WTC11 (cell line): ENCODE data around the gene CD164. TPM values are rescaled to one million over a fixed set of nuclear protein-coding genes. Genes with fewer than 3 reads are reported as not detected.

Experiments used
- ATAC-seq: fragments of 200-7000 bp; cut with Tn5 transposase; 2 replicates; pipeline ENCODE4 v1.10.0; 2021; ENCODE audit warnings: mild to moderate bottlenecking, moderate library complexity
- CTCF ChIA-PET: fragments of 300-600 bp; sonication (Branson Sonifier 250); formaldehyde crosslinking; loops from one replicate; lab custom pipeline; 2021; ENCODE audit warnings: antibody characterized with exemption; lab: Charles Lee
- POLR2A ChIA-PET: fragments of 350-600 bp; sonication (Branson Sonifier 250); formaldehyde crosslinking; loops from one replicate; lab custom pipeline; 2021; ENCODE audit warnings: antibody characterized with exemption; lab: Charles Lee
- DNase-seq: peaks from one replicate; pipeline ENCODE4 v3.0.0; 2021; ENCODE audit warnings: low spot score
- H3K27ac Mint-ChIP-seq: 2 replicates; pipeline ENCODE4 v1.8.0; 2021; ENCODE audit warnings: mixed read lengths
- H3K27me3 Mint-ChIP-seq: 2 replicates; pipeline ENCODE4 v1.8.0; 2021; ENCODE audit warnings: low read depth, mild to moderate bottlenecking, moderate library complexity, mixed read lengths
- H3K36me3 Mint-ChIP-seq: 2 replicates; pipeline ENCODE4 v1.8.0; 2021; ENCODE audit warnings: mixed read lengths
- H3K4me1 Mint-ChIP-seq: 2 replicates; pipeline ENCODE4 v1.8.0; 2022; ENCODE audit warnings: mixed read lengths
- H3K4me3 Mint-ChIP-seq: 2 replicates; pipeline ENCODE4 v1.8.0; 2021; ENCODE audit warnings: mild to moderate bottlenecking, moderate library complexity, mixed read lengths
- H3K9me3 Mint-ChIP-seq: 2 replicates; pipeline ENCODE4 v1.8.0; 2021; ENCODE audit warnings: mixed read lengths
- ATF3 ChIP-seq: sonication (generic); formaldehyde crosslinking; conservative IDR thresholded peaks from 2 replicates; pipeline ENCODE4 v1.8.1; 2022; ENCODE audit warnings: mild to moderate bottlenecking, missing genetic modification reagents
- FOXJ3 ChIP-seq: sonication (generic); formaldehyde crosslinking; IDR thresholded peaks from 2 replicates; pipeline ENCODE4 v1.9.0; 2021; ENCODE audit warnings: missing genetic modification reagents, mild to moderate bottlenecking, borderline replicate concordance
- GABPB1 ChIP-seq: sonication (generic); formaldehyde crosslinking; IDR thresholded peaks from 2 replicates; pipeline ENCODE4 v1.8.1; 2023; ENCODE audit warnings: mild to moderate bottlenecking, missing genetic modification reagents
- JAZF1 ChIP-seq: fragments of 250-450 bp; sonication (Bioruptor Pico); IDR thresholded peaks from 2 replicates; pipeline ENCODE4 v1.9.0; 2021; ENCODE audit warnings: moderate library complexity, mild to moderate bottlenecking, inconsistent platforms
- MAX ChIP-seq: sonication (generic); formaldehyde crosslinking; IDR thresholded peaks from 2 replicates; pipeline ENCODE4 v1.8.0; 2022; ENCODE audit warnings: mild to moderate bottlenecking, missing genetic modification reagents
- MYBL2 ChIP-seq: sonication (generic); formaldehyde crosslinking; IDR thresholded peaks from 2 replicates; pipeline ENCODE4 v1.8.1; 2023; ENCODE audit warnings: mild to moderate bottlenecking, moderate library complexity, missing genetic modification reagents
- NFE2L1 ChIP-seq: sonication (generic); formaldehyde crosslinking; IDR thresholded peaks from 2 replicates; pipeline ENCODE4 v1.8.1; 2023; ENCODE audit warnings: missing genetic modification reagents
- NFYB ChIP-seq: sonication (generic); formaldehyde crosslinking; conservative IDR thresholded peaks from 2 replicates; pipeline ENCODE4 v1.8.0; 2022; ENCODE audit warnings: low read depth, missing genetic modification reagents
- NR1H2 ChIP-seq: sonication (generic); formaldehyde crosslinking; IDR thresholded peaks from 2 replicates; pipeline ENCODE4 v1.9.0; 2021; ENCODE audit warnings: mild to moderate bottlenecking, moderate library complexity, missing genetic modification reagents
- NR3C1 ChIP-seq: sonication (generic); formaldehyde crosslinking; conservative IDR thresholded peaks from 2 replicates; pipeline ENCODE4 v1.8.1; 2023; ENCODE audit warnings: low read depth, mild to moderate bottlenecking, missing genetic modification reagents
- PRDM15 ChIP-seq: sonication (generic); formaldehyde crosslinking; IDR thresholded peaks from 2 replicates; pipeline ENCODE4 v1.8.0; 2022; ENCODE audit warnings: missing genetic modification reagents
- PREB ChIP-seq: sonication (generic); formaldehyde crosslinking; IDR thresholded peaks from 2 replicates; pipeline ENCODE4 v1.8.1; 2022; ENCODE audit warnings: mild to moderate bottlenecking, missing genetic modification reagents, moderate library complexity, borderline replicate concordance
- SMAD3 ChIP-seq: sonication (generic); formaldehyde crosslinking; IDR thresholded peaks from 2 replicates; pipeline ENCODE4 v1.8.0; 2022; ENCODE audit warnings: missing genetic modification reagents, mild to moderate bottlenecking, borderline replicate concordance
- STAT6 ChIP-seq: sonication (generic); formaldehyde crosslinking; conservative IDR thresholded peaks from 2 replicates; pipeline ENCODE4 v1.8.1; 2023; ENCODE audit warnings: mild to moderate bottlenecking, low read depth, missing genetic modification reagents, moderate library complexity
- TCF7 ChIP-seq: sonication (generic); formaldehyde crosslinking; IDR thresholded peaks from 2 replicates; pipeline ENCODE4 v1.8.0; 2022; ENCODE audit warnings: mild to moderate bottlenecking, low read depth, missing genetic modification reagents, moderate library complexity
- TEAD1 ChIP-seq: sonication (generic); formaldehyde crosslinking; IDR thresholded peaks from 2 replicates; pipeline ENCODE4 v1.8.0; 2022; ENCODE audit warnings: mild to moderate bottlenecking, missing genetic modification reagents
- ZNF263 ChIP-seq: sonication (generic); formaldehyde crosslinking; IDR thresholded peaks from 2 replicates; pipeline ENCODE4 v1.8.1; 2022; ENCODE audit warnings: low read depth, mild to moderate bottlenecking, moderate library complexity, missing genetic modification reagents
- ZNF281 ChIP-seq: sonication (generic); formaldehyde crosslinking; IDR thresholded peaks from 2 replicates; pipeline ENCODE4 v1.8.0; 2023; ENCODE audit warnings: mild to moderate bottlenecking, missing genetic modification reagents
- ZNF416 ChIP-seq: fragments of 250-450 bp; sonication (Bioruptor Pico); IDR thresholded peaks from 2 replicates; pipeline ENCODE4 v1.9.0; 2021; ENCODE audit warnings: mild to moderate bottlenecking, inconsistent platforms
- ZNF423 ChIP-seq: fragments of 250-450 bp; sonication (Bioruptor Pico); IDR thresholded peaks from 2 replicates; pipeline ENCODE4 v2.1.2; 2022; ENCODE audit warnings: mild to moderate bottlenecking, moderate library complexity
- ZSCAN18 ChIP-seq: fragments of 250-450 bp; sonication (Bioruptor Pico); IDR thresholded peaks from 2 replicates; pipeline ENCODE4 v2.1.2; 2022; ENCODE audit warnings: mild to moderate bottlenecking, moderate library complexity
- total RNA-seq: library from RNA; stranded (reverse); gene quantifications from 3 replicates; pipeline ENCODE4 v1.2.3, GENCODE V29; 2021

The CD164 gene
- total RNA-seq, 1 experiment from 2014 or later = 74.9 TPM

GRCh38 chr6:109339906-109340678 lies 42.2 kb downstream of the CD164 start:
- Mint-ChIP-seq H3K4me1 (peaks cover 8% of the 10 kb centered on the region), H3K9me3 (no peaks in the 10 kb centered on the region), H3K27ac (no peak overlapping the region), H3K27me3 (no peaks in the 10 kb centered on the region), H3K36me3 (no peaks in the 10 kb centered on the region), H3K4me3 (no peak overlapping the region)
- CTCF ChIA-PET = no interaction called here
- no peak for ATAC-seq
- DNase-seq = no peak
- TF ChIP-seq JAZF1 (no peak), ATF3 (CRISPR knock-in tag) (no peak), MAX (no peak), NR1H2 (no peak), TEAD1 (CRISPR knock-in tag) (no peak), ZNF416 (CRISPR knock-in tag) (no peak), ZNF423 (CRISPR knock-in tag) (no peak), GABPB1 (CRISPR knock-in tag) (no peak), ZNF281 (no peak), PRDM15 (CRISPR knock-in tag) (no peak), SMAD3 (CRISPR knock-in tag) (no peak), NFYB (CRISPR knock-in tag) (no peak), MYBL2 (CRISPR knock-in tag) (no peak)
- TF ChIP-seq, all 79 proteins: peak for 0
- POLR2A ChIA-PET = no interaction called here

- no peak overlapping the region for H3K27ac Mint-ChIP-seq
- CTCF ChIA-PET = no interaction called here
- no peak for TF ChIP-seq JAZF1
- no peak for TF ChIP-seq PREB (CRISPR knock-in tag)
- TF ChIP-seq TCF7 (CRISPR knock-in tag) = no peak
- TF ChIP-seq NR1H2 = no peak
- TF ChIP-seq NR3C1 = no peak
- TF ChIP-seq STAT6 (CRISPR knock-in tag) = no peak
- no peak for TF ChIP-seq ZSCAN18
- peak; percentile 35; the same call in 1 of the 2 replicates for TF ChIP-seq MAX
- TF ChIP-seq NFE2L1 (CRISPR knock-in tag) = no peak
- no peak for TF ChIP-seq FOXJ3 (CRISPR knock-in tag)
- TF ChIP-seq ZNF263 = no peak
Measured at GRCh38 chr6:109336221-109336961, 45.9 kb downstream of the CD164 start.

More at GRCh38 chr6:109336221-109336961, 45.9 kb downstream of the CD164 start:
- Mint-ChIP-seq H3K36me3 (peaks cover 4% of the 10 kb centered on the region), H3K9me3 (peaks cover 12% of the 10 kb centered on the region), H3K4me3 (no peak overlapping the region), H3K27me3 (no peaks in the 10 kb centered on the region), H3K4me1 (no peaks in the 10 kb centered on the region)
- DNase-seq (no peak), ATAC-seq (no peak)
- POLR2A ChIA-PET = no interaction called here
